ENCODE results near the gene CLRN2.

GRCh38 chr4:17469931-17470674 lies 44.9 kb upstream of the CLRN2 start:
- TF ChIP-seq CTCF (IDR thresholded peaks at IDR 0.05): no peak
- no peak for TF ChIP-seq EZH2 (IDR thresholded peaks at IDR 0.05)

Measured in neural progenitor cell (in vitro differentiated cells).